ENCODE data around the gene TAF7.
"Not testable (repeated sequence)": the region's sequence is repeated elsewhere in the genome, so short reads cannot be mapped to it uniquely, and the experiment has no call there.

The TAF7 gene

GRCh38 chr5:141338538-141339306 lies 18.1 kb upstream of the TAF7 start, which contains the start of gene PCDHGA2:
Gene PCDHGA2 (plus strand): TSS chr5:141338760.
- no peak for DNase-seq

GRCh38 chr5:141332571-141332970 lies 12.0 kb upstream of the TAF7 start:
- DNase-seq = not testable (repeated sequence)

GRCh38 chr5:141330299-141331080 lies 9.9 kb upstream of the TAF7 start, which contains the start of gene PCDHGA1:
Gene PCDHGA1 (plus strand): TSS chr5:141330514.
- no peak for DNase-seq

- no peak for DNase-seq
These were observed 7.6 kb upstream of the TAF7 start for GRCh38 chr5:141328231-141328630.

- DNase-seq = peak; percentile 61
These were observed 5.7 kb upstream of the TAF7 start for GRCh38 chr5:141326088-141326854.

- no peak for DNase-seq
These were observed 1.7 kb upstream of the TAF7 start for GRCh38 chr5:141322261-141322660.

GRCh38 chr5:141319699-141320098 lies 885 bp downstream of the TAF7 start:
- DNase-seq = no peak

- no peak for DNase-seq
These were observed 1.4 kb downstream of the TAF7 start for GRCh38 chr5:141319202-141319601.

- not testable (repeated sequence) for DNase-seq
These were observed 3.6 kb downstream of the TAF7 start for GRCh38 chr5:141316963-141317362.

GRCh38 chr5:141313711-141314110 lies 6.9 kb downstream of the TAF7 start:
- no peak for DNase-seq

GRCh38 chr5:141306630-141307029 lies 14.0 kb downstream of the TAF7 start:
- DNase-seq = no peak

- no peak for DNase-seq
These were observed 16.8 kb downstream of the TAF7 start, which contains the start of gene SLC25A2 for GRCh38 chr5:141303756-141304155. Gene SLC25A2 (minus strand): TSS chr5:141304049. CDS start chr5:141303865, 184 bp downstream.

GRCh38 chr5:141298376-141298775 lies 22.2 kb downstream of the TAF7 start:
- no peak for DNase-seq

GRCh38 chr5:141272906-141273305 lies 47.7 kb downstream of the TAF7 start:
- no peak for DNase-seq

GRCh38 chr5:141269195-141269594 lies 51.4 kb downstream of the TAF7 start:
- DNase-seq = no peak
